ENCODE results near the gene PTPRN2.
"Not testable (repeated sequence)": the region's sequence is repeated elsewhere in the genome, so short reads cannot be mapped to it uniquely, and the experiment has no call there.

PTPRN2 gene

DNA sequence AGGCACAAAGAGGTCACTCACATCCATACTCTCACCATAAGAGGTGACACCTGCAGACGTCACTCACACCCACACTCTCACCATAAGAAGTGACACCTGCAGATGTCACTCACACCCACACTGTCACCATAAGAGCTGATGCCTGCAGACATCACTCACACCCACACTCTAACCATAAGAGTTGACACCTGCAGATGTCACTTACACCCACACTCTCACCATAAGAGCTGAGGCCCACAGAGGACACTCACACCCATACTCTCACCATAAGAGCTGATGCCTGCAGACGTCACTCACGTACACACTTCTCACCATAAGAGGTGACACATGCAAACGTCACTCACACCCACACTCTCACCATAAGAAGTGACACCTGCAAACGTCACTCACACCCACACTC lies 255.1 kb downstream of the PTPRN2 start:
- not testable (repeated sequence) for DNase-seq

DNA sequence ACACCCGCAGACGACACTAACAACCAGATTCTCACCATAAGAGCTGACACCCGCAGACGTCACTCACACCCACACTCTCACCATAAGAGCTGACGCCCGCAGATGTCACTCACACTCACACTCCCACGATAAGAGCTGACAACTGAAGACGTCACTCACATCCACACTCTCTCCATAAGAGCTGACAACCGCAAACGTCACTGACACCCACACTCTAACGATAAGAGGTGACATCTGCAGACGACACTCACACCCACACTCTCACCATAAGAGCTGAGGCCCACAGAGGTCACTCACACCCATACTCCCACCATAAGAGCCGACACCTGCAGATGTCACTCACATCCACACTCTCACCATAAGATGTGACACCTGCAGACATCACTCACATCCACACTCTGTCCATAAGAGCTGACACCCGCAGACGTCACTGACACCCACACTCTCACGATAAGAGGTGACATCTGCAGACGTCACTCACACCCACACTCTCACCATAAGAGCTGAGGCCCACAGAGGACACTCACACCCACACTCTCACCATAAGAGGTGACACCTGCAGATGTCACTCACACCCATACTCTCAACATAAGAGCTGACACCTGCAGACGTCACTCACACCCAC lies 255.7 kb downstream of the PTPRN2 start:
- DNase-seq = not testable (repeated sequence)

GRCh38 chr7:158329686-158330085 lies 257.9 kb downstream of the PTPRN2 start:
- no peak for DNase-seq

GRCh38 chr7:158329014-158329610 lies 258.5 kb downstream of the PTPRN2 start:
- no peak for DNase-seq

DNA sequence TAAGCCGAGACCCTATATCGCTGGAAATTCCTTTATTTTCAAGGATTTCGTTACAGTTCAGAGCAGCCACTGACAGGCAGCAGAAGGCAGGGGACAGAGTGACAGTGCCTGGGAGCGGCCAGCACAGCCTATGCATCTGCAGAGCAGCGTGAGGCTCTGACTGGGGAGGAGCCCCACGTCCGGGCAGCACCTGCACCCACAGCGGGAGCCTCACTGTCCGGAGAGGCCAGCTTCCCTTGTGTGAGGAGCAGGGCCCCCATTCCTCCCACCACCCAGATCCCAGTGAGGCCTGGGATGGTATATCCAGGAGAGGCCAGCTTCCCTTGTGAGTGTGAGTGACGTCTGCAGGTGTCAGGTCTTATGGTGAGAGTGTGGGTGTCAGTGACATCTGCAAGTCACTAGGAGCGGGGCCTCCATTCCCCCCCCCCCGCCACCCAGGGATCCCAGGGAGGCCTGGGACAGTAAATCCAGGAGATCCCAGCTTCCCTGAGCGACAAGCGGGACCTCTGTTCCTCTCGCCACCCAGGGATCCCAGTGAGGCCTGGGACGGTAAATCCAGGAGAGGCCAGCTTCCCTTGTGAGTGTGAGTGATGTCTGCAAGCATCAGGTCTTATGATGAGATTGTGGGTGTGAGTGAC lies 259.1 kb downstream of the PTPRN2 start:
- DNase-seq = no peak

- DNase-seq = no peak
Measured at GRCh38 chr7:158327571-158328180, 259.9 kb downstream of the PTPRN2 start.

GRCh38 chr7:158327012-158327411 lies 260.6 kb downstream of the PTPRN2 start:
- DNase-seq = no peak

DNA sequence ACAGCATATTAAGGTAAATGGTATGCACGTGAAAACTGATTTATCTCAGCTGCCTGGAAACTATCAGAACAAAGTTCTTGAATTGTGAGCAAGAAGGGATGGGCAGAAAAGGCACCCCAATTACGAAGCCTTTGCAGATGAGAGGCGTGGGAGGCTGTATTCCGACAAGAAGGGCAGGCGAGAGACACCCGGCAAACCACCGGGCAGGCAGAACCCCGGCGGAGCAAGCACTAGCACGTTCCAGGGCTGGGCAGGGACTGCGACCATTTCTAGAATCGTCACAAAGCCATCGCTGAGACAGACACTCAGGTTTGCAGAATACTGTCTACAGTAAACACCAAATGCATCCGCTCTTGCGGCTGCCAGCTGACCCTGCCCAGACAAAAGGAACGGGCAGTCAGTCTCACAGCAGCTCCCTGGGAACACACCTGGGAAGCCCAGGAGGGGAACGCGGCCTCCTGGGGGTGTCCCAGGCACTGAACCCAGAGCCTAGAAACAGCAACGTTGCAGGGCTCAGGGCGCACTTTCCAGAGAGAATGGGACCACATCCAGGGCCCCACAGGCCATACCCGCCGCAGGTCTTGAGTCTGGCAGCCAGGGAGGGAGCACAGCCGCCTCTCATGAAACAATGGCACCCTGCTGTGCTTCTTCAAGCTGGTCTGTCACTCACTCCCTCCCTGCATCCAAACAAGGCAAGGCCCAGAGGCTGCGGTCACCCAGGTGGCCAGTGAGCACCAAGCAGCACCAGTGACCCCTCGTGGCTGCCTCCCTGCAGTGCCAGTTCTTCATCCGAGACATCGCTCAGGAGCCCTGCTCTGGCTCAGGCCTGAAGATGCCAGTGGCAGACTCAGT lies 261.9 kb downstream of the PTPRN2 start:
- no peak for DNase-seq

DNA sequence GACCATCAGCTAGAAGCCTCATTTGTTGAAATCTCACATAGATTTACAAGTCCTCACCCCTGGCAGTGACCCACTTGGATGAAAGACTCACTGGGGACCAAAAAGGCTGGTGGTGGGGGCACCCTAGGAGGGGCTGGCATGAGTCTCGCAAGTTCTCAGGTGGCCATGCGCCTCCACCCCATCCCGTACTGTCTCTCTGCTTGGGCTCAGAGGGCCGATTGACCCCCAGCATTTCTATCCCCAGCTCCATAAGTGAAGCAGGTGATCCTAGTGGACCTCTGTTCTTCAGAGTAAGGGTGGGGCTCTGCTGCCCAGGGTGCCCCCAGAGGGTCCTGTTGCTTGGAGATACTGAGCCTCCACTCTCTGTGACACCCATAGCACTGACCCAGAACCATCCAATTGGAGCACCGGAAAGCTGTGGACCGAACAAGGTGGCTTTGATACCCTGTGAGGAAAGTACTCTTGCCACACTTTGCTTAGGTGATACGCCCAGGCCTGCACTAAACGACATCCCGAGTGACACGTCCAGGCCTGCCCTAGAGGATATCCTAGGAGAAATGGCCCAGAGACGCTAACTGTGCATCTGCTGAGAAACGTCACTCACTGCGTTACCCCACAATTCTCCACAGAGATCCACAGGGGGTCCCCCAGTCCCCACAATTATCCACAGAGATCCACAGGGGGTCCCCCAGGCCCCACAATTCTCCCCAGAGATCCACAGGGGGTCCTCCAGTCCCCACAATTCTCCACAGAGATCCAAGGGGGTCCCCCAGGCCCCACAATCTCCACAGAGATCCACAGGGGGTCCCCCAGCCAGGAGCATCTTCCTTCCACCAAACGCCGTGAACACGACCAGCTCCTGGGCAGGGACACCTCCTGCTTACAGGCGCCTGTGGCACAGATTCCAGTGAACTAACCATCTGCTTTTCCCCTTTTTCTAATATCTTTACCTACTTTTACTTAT lies 262.9 kb downstream of the PTPRN2 start:
- DNase-seq = no peak

GRCh38 chr7:158323741-158324396 lies 263.8 kb downstream of the PTPRN2 start:
- DNase-seq = no peak

- DNase-seq = no peak
Measured at GRCh38 chr7:158322616-158323530, 264.8 kb downstream of the PTPRN2 start.

DNA sequence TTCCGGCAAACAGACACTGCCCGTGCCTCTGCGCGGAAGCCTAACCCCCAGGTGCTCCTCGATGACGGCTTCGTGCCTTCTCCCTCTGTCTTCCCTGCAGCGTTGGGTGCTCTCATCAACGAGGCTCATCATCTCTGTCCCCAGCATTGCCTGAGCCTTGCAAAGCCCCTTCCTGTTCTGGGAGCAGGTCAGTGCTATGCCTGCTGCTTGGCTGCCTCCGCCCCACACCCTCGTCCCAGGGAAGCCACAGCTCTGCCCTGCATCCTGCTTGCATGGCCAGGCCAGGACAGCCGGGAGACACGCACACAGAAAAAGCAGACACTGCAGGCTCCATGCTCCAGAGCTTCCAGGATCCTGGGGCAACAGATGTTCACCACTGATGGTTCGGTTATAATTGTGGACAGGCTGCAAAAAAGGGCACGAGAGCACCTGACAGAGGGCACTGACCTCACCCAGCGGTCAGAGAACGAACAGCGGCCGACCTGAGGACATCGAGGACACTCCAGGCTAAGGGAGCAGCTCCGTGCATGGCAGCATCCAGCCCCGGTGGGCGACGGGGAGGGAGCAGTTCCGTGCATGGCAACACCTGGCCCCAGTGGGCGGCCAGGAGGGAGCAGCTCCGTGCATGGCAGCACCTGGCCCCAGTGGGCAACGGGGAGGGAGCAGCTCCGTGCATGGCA lies 265.5 kb downstream of the PTPRN2 start:
- no peak for DNase-seq

DNA sequence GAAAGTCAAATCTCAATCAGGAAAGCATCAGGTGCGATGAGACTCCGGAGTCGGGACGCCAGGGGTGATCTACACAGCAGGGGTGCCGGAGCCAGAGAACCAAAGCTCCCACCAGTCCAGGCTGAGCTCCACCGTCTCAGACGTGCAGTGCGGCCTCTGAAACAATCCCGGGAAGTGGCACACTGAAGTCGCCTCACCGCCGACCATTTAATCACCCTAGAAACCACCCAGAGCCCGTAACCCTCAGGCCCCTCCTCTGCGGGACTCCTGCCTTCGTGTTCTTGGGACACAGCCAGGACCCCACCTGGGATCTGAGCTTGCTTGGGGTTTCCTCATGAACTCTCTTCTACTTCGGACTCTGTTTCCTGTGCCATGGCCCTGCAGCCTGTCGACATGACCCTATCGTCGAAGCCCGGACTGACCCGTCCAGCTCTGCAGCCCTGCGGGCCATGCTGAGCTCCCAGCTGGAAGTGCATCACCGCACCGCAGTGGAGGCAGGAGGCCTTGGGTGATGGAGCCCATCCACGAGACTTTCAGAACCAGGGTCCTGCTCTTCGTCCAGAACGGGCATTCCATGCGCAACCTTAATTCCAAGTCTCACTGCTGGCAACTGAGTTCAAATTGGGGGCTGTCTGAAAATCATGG lies 266.4 kb downstream of the PTPRN2 start:
- no peak for DNase-seq

DNA sequence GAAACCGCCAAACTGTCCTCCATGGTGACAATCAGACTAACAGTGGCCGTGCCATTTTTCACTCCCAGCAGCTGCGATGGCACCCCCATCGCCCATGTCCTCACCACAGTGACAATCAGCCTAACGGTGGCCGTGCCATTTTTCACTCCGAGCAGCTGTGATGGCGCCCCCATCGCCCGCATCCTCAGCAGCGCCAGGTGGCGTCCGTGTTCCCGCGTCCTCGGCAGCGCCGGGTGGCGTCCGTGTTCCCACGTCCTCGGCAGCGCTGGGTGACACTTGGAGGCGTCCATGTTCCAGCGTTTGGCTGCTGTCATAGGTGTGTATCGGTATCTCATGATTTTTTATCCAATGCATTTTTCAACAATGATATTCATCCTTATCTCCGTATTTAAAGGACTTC lies 267.3 kb downstream of the PTPRN2 start:
- DNase-seq = no peak

DNA sequence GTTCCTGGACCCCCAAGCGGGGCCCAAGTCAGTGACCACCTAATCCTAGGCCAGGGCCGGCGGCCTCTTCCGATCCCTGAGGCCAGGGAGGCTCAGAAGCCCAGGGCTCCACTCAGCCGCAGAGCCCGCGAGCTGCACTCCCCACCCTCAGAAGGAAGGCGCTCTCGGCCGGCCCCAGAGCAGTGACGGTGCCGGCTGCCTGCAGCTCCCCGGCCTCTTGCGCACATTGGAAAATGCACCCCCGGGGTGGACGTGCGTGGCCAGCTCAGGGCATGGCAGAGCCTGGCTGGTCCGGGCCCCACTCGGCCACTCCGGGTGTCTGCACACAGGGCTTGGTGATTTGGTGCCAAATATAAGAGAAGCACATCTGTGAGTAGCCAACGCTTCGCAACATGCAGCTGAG lies 269.1 kb downstream of the PTPRN2 start:
- no peak for DNase-seq

- DNase-seq = no peak
Measured at GRCh38 chr7:158317238-158318205, 270.1 kb downstream of the PTPRN2 start.

GRCh38 chr7:158316466-158317031 lies 271.1 kb downstream of the PTPRN2 start:
- no peak for DNase-seq
